NCI-H2227 treated with DMSO at 0.1 percent for 48 hours (cell line): ENCODE measurements around the gene NFKB1.
"Not testable (repeated sequence)": the region's sequence is repeated elsewhere in the genome, so short reads cannot be mapped to it uniquely, and the experiment has no call there.

Experiments
- DNase-seq: peaks from one replicate; lab custom pipeline; 2025; lab: John Stamatoyannopoulos, UW

The NFKB1 gene

GRCh38 chr4:102598762-102599374 lies 97.7 kb downstream of the NFKB1 start:
- no peak for DNase-seq

DNA sequence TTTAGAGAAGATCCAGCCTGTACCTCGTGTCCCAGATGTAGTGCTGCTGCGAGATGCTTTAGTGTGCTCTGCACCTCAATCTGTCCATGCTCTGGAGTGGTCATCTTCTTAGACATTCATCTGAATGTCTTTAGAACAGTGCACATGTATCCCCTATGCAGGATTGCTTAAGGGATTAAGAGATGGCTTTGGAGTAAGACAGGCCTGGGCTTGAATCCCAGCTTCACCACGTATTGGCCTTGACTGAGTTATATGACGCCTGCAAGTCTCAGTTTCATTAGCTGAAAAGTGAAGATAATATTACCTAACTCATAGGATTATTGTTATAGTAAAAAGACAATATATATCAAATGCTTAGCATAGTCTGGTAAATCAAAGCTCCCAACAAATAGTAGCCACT lies 98.3 kb downstream of the NFKB1 start:
- no peak for DNase-seq

GRCh38 chr4:102599886-102600285 lies 98.7 kb downstream of the NFKB1 start:
- no peak for DNase-seq

DNA sequence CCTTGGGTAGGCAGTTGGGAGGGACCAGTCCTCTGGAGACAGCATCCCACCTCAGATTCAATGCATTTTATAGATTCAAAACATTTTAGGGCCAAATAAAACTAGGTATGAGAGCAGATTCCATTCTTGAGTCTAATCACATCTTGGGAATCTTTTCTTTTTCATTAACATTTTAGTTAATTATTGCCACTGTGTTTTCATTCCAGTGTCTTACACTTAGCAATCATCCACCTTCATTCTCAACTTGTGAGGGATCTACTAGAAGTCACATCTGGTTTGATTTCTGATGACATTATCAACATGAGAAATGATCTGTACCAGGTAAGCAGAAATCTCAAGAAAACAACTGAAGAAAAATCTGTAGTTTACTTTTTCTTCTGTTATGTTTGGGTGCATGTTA lies 99.5 kb downstream of the NFKB1 start:
- DNase-seq = no peak

GRCh38 chr4:102601586-102602227 lies 100.5 kb downstream of the NFKB1 start:
- DNase-seq = no peak

DNA sequence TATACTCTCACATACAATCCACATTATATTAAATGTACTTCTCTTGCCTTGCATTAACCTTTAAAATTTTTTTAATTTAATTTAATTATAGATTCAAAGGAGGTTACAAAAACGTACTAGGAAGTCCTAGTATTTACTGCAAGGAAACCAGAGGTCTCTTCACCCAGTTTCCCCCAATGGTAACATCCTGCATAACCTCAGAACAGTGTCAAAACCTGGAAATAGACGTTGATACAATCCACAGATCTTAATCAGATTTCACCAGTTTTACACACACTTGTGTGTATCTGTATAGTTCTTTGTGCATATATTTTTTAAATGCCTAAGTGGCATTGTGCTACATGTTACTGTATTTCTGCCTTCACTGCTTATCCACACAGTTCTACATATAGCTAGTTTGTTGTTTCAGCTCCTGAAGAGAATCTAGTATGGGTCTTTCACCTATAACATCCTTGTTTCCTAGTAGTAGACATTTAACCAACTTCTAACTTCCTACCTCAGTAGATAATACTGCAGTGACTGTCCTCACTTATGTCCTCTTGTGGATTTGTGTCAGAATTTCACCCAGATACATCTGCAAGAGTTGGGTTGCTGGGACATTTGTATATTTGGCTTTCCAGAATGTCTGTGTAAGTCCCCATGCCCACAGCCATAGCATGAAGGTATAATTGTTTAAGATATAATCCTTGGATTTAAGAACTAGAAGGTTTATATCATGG lies 103.2 kb downstream of the NFKB1 start:
- DNase-seq = no peak

DNA sequence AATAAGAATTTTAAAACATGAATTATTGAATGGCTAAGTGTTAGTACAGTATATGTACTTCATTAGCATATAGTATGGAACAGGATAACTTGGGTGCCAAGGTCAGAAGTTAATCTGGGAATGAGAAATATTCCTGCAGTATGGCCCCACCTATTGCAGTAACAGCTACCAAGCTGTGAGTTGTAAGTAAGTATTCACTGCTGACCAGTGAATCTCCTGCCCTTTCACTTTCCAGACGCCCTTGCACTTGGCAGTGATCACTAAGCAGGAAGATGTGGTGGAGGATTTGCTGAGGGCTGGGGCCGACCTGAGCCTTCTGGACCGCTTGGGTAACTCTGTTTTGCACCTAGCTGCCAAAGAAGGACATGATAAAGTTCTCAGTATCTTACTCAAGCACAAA lies 105.1 kb downstream of the NFKB1 start:
- DNase-seq = no peak

GRCh38 chr4:102606846-102607450 lies 105.8 kb downstream of the NFKB1 start:
- DNase-seq = no peak

DNA sequence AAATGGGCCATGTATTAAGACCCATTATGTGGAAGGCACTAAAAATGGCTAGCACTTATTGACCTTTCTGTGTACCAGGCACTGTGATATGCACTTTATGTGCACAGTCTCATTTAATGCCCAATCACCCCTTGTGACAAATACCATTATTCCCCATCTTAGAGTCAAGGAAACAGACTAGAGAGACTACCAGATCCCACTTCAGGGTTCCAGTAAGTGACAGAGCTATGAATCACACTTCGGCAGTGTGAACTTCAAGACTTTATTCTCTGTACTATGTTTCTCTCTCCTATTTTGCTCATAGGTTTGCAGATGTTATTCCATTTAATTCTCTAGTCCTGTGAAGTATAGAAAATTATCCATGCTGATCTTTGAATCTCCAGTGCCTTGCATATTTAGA lies 107.0 kb downstream of the NFKB1 start:
- DNase-seq = no peak

DNA sequence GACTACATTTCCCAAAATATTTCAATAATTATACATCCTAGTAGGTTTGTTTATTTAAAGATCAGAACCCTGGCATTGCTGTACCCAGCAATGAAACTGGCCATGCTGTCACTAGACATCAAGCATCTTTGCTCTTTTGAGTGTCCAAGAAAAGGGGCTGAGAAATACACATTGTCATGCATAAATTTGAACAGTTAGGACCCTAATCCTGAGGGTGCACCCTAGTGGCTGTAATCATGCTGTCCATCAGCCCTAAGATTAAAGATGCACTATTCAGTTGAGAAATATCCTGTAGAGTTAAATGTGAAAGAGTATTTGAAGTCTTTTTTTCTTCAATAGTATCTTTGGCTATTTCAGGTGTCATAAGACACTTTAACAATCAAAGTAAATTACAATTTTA lies 108.8 kb downstream of the NFKB1 start:
- no peak for DNase-seq

DNA sequence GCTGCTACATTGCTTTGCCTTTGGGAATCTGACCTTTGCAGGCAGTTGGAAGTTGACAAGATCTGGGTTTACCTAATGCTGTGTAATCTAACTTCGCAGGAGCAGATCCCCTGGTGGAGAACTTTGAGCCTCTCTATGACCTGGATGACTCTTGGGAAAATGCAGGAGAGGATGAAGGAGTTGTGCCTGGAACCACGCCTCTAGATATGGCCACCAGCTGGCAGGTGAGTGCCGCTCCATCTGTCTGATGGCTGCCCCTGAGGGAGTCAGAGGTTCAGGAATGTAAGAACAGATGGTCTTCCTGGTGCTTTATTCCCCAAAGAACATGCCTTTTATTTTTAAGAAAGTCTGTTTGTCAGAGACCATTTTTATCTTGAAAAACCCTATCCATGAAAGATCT lies 109.3 kb downstream of the NFKB1 start:
- DNase-seq = no peak

GRCh38 chr4:102612210-102612609 lies 111.1 kb downstream of the NFKB1 start:
- no peak for DNase-seq

DNA sequence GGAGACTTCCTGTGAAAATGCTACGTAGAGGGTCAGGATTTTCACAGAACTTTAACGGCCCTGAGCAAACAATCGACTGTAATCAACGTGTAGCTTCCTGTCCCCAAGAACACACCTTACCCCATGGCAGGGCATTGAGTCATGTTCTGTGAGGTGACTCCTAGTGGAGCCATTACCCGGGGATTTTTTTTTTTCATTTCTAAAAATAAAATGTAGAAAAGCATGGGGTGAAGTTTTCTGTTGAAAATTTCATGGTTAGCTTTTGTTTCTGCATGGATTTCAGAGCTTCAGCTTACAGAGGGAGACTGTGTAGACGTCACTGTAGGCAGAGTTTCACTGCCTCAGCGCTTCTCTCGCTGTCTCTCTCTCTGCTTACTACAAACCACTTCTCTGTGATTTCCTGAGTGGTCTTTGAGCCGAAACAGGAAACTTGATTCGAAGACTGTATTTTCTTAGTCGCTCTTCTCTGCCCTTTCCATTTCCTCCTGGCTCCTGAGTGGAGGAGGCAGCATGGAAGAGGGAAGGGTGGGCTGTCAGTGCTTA lies 111.7 kb downstream of the NFKB1 start:
- DNase-seq = no peak

GRCh38 chr4:102614801-102615200 lies 113.6 kb downstream of the NFKB1 start:
- DNase-seq = no peak

- no peak for DNase-seq
Measured at GRCh38 chr4:102616636-102617035, 115.5 kb downstream of the NFKB1 start.

GRCh38 chr4:102619021-102619420 lies 117.9 kb downstream of the NFKB1 start:
- not testable (repeated sequence) for DNase-seq

GRCh38 chr4:102619776-102620631 lies 118.8 kb downstream of the NFKB1 start:
- DNase-seq = not testable (repeated sequence)

- DNase-seq = peak; percentile 77
Measured at GRCh38 chr4:102620697-102621497, 119.7 kb downstream of the NFKB1 start.

GRCh38 chr4:102623622-102624021 lies 122.5 kb downstream of the NFKB1 start:
- DNase-seq = no peak

DNA sequence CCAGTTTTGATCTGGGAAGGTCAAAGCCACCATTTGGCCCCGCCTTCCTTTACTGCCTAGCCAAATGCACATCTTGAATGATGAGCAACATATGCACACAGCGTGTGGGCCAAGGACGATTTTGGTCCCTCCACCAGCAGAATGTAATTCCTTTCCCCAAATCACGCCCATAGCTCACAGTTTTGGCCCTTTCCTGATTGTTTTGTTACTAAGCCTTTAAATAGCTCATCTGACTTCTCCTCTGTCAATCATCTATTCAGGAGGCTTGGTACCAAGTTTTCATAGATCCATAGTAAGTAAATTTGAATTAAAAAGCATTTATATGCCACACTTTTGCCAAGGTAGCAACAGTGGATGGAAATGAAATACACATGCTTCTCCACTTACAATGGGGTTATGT lies 123.3 kb downstream of the NFKB1 start:
- DNase-seq = no peak
